Left ventricle myocardium inferior (tissue), 1 donor: ENCODE data around the gene NMS. TPM values are rescaled to one million over a fixed set of nuclear protein-coding genes. Genes with fewer than 3 reads are reported as not detected.

ENCODE experiments used
- DNase-seq: peaks from one replicate; pipeline ENCODE4 v3.0.0-alpha.2; 2020
- H3K27ac ChIP-seq: fragments of 200-600 bp; replicated peaks from 2 replicates; pipeline ENCODE4 v1.8.0; 2021
- H3K27me3 ChIP-seq: fragments of 200-600 bp; 2 replicates; pipeline ENCODE4 v1.8.0; 2021; ENCODE audit warnings: low read depth
- H3K36me3 ChIP-seq: fragments of 200-600 bp; 2 replicates; pipeline ENCODE4 v1.8.0; 2021
- H3K4me1 ChIP-seq: fragments of 200-600 bp; 2 replicates; pipeline ENCODE4 v1.8.0; 2021
- H3K4me3 ChIP-seq: fragments of 200-600 bp; 2 replicates; pipeline ENCODE4 v1.8.0; 2021; ENCODE audit warnings: mild to moderate bottlenecking, moderate library complexity
- H3K9me3 ChIP-seq: fragments of 200-600 bp; replicated peaks from 2 replicates; pipeline ENCODE4 v1.8.0; 2021
- intact Hi-C: fragments of 100-400 bp; cut with micrococcal nuclease; formaldehyde crosslinking; loops from one replicate; pipeline ENCODE4 v1.11.0; 2022
- total RNA-seq: library from RNA; stranded (reverse); fragmentation: NEBNext Ultra II Directional; extraction: Animal tissue kit (Norgen Biotek cat#: 25700); gene quantifications from one replicate; pipeline ENCODE4 v1.2.1, GENCODE V29; 2021
- TF ChIP-seq, protein P1 (sequence below): fragments of 200-600 bp; IDR thresholded peaks from 2 replicates; pipeline ENCODE4 v1.8.0; 2021; ENCODE audit warnings: antibody characterized with exemption, mild to moderate bottlenecking, borderline replicate concordance
- donor health status: DM: no; HTN: yes; CAD: no; lungs with severe emphysema.

Gene NMS
- total RNA-seq, 1 donor from 2014 or later, result not detected

DNA sequence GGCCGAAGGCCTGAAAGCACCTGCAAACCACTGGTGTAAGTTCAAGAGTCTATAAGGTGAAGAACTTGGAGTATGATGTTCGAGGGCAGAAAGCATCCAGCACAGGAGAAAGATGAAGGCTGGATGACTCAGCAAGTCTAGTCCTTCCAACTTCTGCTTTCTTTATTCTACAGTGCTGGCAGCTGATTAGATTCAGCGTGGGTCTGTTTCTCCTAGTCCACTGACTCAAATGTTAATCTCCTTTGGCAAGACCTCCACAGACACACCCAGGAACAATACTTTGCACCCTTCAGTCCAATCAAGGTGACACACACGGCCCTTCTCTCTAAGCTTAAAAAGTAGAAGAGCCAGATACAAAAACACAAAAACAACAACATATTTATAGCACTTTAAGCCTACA, 43.4 kb downstream of the NMS start:
- no peaks in the 10 kb centered on the region for H3K36me3 ChIP-seq
- DNase-seq, result no peak
- H3K4me1 ChIP-seq, result no peaks in the 10 kb centered on the region
- H3K4me3 ChIP-seq, result no peak overlapping the region
- intact Hi-C loops, result no loop called here
- TF ChIP-seq, protein P1, sequence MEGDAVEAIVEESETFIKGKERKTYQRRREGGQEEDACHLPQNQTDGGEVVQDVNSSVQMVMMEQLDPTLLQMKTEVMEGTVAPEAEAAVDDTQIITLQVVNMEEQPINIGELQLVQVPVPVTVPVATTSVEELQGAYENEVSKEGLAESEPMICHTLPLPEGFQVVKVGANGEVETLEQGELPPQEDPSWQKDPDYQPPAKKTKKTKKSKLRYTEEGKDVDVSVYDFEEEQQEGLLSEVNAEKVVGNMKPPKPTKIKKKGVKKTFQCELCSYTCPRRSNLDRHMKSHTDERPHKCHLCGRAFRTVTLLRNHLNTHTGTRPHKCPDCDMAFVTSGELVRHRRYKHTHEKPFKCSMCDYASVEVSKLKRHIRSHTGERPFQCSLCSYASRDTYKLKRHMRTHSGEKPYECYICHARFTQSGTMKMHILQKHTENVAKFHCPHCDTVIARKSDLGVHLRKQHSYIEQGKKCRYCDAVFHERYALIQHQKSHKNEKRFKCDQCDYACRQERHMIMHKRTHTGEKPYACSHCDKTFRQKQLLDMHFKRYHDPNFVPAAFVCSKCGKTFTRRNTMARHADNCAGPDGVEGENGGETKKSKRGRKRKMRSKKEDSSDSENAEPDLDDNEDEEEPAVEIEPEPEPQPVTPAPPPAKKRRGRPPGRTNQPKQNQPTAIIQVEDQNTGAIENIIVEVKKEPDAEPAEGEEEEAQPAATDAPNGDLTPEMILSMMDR, result no peak
- H3K9me3 ChIP-seq, result peaks cover under 1% of the 10 kb centered on the region
- no peaks in the 10 kb centered on the region for H3K27me3 ChIP-seq
- no peak overlapping the region for H3K27ac ChIP-seq

DNA sequence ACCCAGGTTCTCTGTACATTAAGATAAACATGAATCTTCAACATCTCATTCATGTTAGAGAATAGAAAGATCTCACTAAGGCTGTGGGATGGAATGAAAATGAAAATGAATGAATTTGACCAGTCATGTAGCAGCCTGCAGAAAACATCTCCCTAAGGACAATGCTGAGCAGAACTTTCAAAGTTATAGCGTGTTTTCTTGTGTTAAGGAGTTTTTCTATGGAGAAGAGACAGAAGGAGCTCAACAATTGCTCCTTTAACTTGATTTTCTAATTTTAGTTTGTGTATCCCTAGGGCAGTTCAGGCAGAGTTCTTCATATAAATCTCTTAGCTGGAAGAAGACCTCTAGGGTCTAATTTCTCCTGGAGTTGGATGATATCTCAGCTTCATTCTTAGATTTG, 47.3 kb downstream of the NMS start:
- no peaks in the 10 kb centered on the region for H3K9me3 ChIP-seq
- H3K27ac ChIP-seq, result no peak overlapping the region
- H3K36me3 ChIP-seq, result no peaks in the 10 kb centered on the region
- no peak for DNase-seq
- H3K4me3 ChIP-seq, result no peak overlapping the region
- TF ChIP-seq, protein P1, result no peak
- H3K27me3 ChIP-seq, result no peaks in the 10 kb centered on the region
- no peaks in the 10 kb centered on the region for H3K4me1 ChIP-seq
- intact Hi-C loops, result no loop called here

DNA sequence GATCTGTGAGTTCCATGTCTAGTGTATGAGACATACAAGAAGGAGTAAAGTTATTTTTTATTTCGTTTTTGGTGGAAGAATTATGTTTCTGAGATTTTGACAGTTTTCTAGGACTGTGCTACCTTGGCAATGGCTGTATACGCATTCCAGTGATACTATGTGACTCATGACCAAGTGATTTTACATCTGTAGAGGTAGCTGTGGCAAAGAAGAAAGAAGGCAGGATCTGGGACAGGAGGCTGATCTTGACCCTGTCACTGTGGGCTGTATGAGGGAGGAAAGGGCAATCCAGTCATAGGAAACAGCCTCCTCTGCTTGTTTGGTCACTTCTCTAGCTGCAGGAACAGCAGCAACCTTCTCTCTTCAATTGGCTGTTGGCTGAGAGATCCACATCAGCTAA, 48.5 kb downstream of the NMS start:
- TF ChIP-seq, protein P1, result no peak
- intact Hi-C loops, result no loop called here
- no peaks in the 10 kb centered on the region for H3K36me3 ChIP-seq
- no peaks in the 10 kb centered on the region for H3K4me1 ChIP-seq
- no peaks in the 10 kb centered on the region for H3K27me3 ChIP-seq
- no peak for DNase-seq
- H3K4me3 ChIP-seq, result no peak overlapping the region
- H3K27ac ChIP-seq, result no peak overlapping the region
- no peaks in the 10 kb centered on the region for H3K9me3 ChIP-seq

DNA sequence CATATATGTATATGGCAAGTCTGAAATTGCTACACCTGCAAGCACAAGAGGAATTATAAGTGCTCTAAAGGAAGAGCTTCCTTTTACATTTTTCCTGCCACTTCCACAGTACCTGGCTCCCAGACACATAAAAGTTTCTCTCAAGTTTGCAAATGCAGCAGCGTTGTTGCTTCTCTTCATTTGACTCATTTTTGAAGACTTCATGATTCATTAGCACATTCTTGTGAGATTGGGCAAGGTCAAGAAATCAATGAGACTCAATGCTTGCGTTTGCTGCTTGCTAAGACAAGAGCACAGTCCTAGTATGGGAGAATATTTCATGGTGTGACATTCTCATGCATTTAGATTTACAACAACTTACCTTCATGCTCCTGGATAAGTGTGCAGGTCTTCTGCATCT, 49.9 kb downstream of the NMS start:
- Histone ChIP-seq H3K27ac (no peak overlapping the region), H3K4me3 (no peak overlapping the region), H3K9me3 (no peaks in the 10 kb centered on the region), H3K4me1 (no peaks in the 10 kb centered on the region), H3K27me3 (no peaks in the 10 kb centered on the region), H3K36me3 (no peaks in the 10 kb centered on the region)
- DNase-seq, result no peak
- TF ChIP-seq, protein P1, result no peak
- intact Hi-C loops, result no loop called here

DNA sequence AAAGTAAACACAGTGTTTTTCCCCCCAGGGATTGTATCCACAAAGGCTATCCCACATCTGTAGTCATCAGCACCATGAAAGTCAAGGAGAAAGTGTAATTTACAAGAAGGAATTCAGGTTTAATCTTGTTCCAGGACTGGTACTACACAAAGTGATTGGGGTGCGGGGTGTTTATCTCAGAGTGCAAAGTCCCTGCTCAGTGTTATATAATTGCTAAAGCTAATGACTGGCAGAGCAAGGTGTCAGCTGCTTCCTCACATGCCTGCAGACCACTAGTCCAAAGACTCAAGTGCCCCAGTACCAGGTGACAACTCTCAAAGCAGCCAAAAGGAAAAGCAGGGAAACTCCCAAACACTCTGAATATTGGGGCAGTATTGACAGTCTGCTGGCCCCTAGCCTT, 52.1 kb downstream of the NMS start:
- Histone ChIP-seq H3K4me1 (no peaks in the 10 kb centered on the region), H3K36me3 (no peaks in the 10 kb centered on the region), H3K4me3 (no peak overlapping the region), H3K9me3 (no peaks in the 10 kb centered on the region), H3K27ac (no peak overlapping the region), H3K27me3 (no peaks in the 10 kb centered on the region)
- DNase-seq, result no peak
- intact Hi-C loops, result no loop called here
- TF ChIP-seq, protein P1, result no peak

DNA sequence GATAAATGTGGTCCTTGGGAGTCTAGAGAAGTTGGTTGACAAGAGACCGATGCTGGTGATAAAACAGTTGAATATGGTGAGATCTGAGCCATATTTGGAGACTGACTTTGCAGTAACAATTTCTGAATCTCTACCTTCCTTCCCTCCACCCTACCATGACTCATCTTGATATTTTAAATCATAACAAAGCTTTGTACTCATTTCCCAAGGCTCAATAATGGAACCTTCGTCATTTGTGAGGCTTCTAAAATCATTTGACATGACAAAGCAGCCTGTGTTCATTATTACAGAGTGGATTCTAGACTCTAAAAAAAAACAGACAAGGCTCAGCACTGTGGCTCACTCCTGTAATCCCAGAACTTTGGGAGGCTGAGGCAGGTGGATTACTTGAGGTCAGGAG, 54.0 kb downstream of the NMS start:
- Histone ChIP-seq H3K4me3 (no peak overlapping the region), H3K27ac (no peak overlapping the region), H3K4me1 (no peaks in the 10 kb centered on the region), H3K9me3 (no peaks in the 10 kb centered on the region), H3K36me3 (no peaks in the 10 kb centered on the region), H3K27me3 (peaks cover under 1% of the 10 kb centered on the region)
- intact Hi-C loops, result no loop called here
- no peak for DNase-seq
- TF ChIP-seq, protein P1, result no peak
